Right kidney (tissue), 9 donors: Measurements from ENCODE around the gene KRTAP6-3.

Experiments
- DNase-seq: peaks from one replicate; pipeline ENCODE4 v3.0.0-alpha.2; 2016
- long read RNA-seq, 8 donors: transcript quantifications; one replicate each; lab custom pipeline, GENCODE V29; 2026

The KRTAP6-3 gene, protein sequence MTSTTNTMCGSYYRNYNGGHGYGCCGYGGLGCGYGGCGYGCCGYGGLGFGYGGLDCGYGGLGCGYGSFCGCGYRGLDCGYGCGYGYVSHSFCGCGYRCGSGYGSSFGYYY
- long read RNA-seq, donor 1, result 0 reads
- long read RNA-seq, donor 2, result 0 reads
- long read RNA-seq, donor 3, result 0 reads
- long read RNA-seq, donor 4, result 0 reads
- long read RNA-seq, donor 5, result 0 reads
- long read RNA-seq, donor 6, result 0 reads
- long read RNA-seq, donor 7, result 0 reads
- long read RNA-seq, donor 8, result 0 reads

DNA sequence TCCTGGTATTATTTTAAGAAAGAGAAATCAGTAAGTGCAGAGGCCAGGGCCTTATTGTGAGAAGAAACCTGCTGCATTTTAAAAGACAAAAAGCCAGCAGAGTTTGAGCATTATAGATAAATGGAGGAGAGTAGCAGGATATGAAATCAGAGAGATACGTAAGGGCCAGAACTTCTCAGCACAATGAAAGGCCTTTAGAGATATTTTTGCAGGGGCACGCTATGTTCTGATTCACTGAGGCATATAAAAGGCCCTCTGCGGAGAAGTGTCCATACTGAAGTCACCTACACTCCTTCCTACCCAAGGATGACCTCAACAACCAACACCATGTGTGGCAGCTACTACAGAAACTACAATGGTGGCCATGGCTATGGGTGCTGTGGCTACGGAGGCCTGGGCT, at the start of gene KRTAP6-3:
TSS of gene KRTAP6-3 (plus strand) at position 301 of the 400 bp plus-strand sequence. CDS start at position 307, 6 bp downstream.
- no peak for DNase-seq

DNA sequence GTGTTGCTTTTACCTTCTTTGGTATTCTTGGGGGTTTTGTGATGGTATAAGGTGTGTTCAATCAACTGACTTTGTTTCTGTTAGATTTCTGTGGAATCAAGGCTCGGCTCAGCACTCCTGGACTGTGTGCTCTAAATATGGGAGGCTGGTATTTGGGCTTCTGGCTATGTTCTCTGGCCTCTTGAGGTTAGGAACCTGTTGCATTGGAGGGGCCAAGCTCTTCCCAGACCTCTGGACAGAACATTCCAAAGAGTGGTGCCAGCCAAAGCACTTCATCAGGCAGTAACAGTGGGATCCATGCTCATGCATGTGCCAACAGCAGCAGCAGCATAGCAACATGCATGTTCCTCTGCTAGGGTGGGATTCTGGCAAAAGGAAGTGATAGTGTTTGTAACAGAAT, 39.5 kb upstream of the KRTAP6-3 start:
- no peak for DNase-seq

DNA sequence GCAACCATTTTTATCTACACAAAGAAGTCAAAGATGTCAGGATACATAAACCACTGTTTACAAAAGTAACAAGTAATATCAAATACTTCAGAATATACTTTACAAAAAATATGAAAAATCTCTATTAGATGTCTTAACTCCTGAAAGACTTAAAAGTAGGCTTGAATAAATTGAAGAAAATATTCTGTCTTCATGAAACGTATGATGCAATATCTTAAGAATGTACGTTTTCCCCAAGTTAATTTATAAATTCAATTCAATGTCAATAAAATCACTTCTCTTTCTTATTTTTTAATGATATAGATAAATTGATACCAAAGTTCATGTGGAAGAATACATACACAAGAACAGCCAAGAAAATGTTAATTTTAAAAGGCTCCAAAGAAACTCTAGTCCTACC, 37.1 kb upstream of the KRTAP6-3 start:
- DNase-seq, result no peak

DNA sequence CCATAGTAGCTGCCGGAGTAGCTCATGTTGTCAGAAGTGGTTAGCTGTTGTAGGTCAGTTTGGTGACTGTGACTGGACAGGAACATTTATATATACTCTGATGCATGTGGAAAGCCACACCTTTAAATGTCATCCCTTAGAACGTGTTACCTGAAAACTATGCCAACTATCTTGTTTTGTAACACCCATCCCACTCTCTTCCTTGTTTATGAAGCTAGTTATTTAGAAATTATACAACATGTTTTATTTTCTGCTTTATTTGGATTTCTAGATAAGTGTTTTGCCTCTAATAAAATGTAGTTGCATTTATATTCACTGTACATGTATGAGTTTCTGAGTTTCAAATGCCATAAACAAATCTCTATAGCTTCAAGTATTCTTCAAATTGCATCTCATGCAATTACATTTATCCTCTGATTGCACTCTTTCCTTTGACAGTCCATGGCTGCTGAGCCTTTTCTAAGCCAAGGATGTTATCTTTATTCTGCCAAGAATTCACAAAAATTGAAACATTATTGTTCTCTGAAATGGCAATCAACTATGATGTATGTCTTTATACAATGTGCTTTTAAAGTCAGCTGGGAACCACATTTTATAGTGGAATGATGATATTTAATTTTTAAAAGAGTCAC, 30.9 kb upstream of the KRTAP6-3 start, which contains the start of gene KRTAP19-7:
TSS of gene KRTAP19-7 (minus strand) at position 51 of the 632 bp plus-strand sequence. CDS start at position 26, 25 bp downstream.
- DNase-seq, result no peak

DNA sequence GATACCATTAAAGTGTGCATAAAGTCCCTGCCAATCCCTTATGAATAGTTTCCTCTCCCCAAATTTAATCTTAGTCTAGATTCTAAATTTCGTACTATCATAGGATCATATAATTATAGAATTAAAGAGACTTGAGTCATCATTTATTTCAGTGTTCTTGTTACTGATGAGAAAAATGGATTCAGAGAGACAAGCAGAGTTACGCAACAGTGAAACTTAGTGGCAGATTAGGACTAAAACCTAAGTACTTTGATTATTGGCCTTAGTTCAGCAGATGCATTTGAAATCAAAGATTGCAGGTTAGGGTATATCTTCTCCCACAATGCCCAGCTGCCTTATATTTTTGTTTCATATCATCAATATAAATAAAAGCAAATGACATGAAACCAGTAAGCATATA, 30.3 kb upstream of the KRTAP6-3 start:
- no peak for DNase-seq

DNA sequence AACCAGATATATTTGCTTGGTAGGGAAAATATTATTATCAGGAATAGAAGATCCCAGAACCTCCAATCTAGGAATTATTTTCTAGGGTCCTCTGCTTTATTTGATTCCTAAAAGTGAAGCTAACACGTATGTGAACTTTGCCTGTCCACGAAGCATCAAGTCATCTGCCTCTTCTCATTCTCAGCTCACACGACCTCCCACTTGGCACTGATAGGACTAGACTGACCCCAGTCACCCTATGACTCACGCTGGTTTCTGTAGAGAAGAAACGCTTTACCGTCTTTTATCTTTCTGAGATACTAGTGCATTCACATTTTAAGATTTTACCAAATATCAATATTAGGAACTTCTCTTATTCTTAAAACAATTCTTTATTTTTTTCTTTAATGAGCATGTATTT, 29.2 kb upstream of the KRTAP6-3 start:
- DNase-seq, result no peak

DNA sequence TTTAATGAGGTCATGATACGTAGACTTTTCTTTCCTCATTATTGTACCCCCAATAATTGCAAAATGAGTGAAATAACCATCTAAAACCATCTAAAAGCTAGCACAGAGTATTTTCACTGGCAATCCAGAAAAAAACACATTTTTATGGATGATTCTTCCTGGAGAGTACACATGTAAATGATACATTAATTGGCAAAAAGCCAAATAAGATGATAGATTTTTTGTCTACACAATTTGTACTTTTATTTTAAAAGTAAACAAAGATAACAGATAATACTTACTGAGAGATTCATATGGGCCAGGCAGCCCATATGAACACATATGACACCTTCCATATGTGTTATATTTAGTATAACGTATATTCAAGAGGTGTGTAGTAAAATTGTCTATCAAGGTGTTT, 28.6 kb upstream of the KRTAP6-3 start:
- no peak for DNase-seq

DNA sequence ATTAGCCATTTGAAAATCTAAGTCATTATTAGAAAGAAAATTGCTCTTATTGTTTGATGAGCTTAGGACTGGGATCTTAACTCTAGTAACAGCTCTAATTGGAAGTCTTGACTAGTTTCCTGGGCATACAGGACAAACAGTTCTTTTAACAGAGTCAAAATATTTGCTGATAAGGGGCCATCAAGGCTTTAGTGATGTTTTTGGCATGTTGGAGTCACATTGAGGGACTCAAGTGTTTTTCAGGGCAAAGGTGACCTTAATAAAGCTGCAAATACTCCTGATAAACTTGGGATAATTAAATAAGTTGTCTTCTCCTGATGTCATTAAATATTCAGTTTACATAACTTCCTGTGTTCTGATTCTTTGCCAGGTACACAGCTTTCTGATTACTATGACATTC, 24.6 kb upstream of the KRTAP6-3 start:
- DNase-seq, result no peak

DNA sequence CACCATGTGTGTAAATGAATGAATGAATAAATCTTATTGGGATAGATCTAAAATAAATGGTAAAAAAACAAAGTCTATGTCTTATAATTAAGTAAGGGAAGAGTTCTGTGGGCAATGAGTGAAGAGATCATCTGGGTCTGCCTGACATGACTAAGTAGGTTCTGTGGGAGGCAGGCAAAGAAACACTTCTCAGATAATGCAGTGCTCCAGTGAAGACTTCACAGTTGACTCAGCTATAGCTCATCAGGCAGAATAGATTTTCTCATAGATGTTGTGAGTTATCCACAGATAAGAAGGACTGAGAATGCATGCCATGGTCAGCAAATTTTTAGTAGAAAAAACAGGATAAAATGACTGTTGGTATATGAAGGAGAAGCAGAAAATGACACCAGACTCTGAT, 14.5 kb upstream of the KRTAP6-3 start:
- DNase-seq, result no peak

DNA sequence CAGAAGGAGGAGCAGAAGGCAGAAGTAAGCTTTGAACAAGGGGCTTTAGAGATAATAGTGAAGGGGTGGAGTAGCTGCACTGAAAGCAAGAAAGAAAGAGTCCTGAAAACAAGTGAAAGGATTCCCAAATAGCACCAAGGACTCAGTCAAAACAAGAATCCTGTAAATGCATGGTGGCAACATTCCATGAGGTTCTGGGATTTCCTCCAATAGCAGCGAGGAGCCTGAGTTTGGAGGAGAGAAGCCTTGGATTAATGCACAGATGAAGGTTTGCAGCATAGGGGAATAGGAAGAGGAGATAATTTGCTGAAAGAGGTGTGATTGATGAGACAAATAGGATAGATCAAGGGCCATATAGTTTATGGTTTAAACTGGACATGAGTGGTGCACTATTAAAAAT, 12.9 kb upstream of the KRTAP6-3 start:
- DNase-seq, result no peak

DNA sequence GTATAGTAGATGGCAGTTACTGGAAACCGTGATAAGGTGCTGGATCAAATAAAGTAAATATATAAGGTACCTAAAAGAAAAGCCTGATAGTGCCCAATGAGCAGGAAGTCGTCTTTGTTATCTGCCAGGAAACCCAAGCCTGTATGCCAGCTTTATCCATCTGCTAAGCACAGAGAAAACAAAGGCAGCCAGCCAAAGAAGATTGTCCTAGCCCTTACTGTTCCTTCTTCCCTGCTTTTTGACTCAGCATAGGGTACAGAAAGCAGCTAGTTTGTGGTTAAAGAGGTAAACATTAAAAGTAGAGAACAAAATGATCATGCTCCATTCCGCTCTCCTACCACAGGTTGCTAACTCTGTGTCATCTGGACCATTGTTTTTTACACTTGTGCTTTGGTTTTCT, 12.1 kb upstream of the KRTAP6-3 start:
- DNase-seq, result no peak

DNA sequence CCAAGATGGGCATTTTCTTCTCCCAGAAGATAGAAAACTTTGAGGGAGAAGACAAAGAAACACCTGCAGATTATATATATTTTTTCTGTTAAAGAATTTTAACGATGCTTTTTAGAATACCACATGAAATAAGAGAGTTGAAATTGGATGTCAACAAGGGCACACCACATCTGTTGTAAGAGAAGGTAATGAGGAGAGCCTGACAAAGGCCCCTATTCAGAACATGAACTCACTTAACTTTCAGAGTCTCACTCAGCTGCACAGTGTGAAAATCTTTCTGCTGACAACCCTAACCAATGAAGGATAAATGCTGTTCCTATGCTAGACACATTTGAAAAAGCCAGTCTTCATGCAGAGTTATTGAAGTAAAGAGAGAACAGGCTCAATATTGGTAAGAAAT, 9.4 kb upstream of the KRTAP6-3 start:
- no peak for DNase-seq

DNA sequence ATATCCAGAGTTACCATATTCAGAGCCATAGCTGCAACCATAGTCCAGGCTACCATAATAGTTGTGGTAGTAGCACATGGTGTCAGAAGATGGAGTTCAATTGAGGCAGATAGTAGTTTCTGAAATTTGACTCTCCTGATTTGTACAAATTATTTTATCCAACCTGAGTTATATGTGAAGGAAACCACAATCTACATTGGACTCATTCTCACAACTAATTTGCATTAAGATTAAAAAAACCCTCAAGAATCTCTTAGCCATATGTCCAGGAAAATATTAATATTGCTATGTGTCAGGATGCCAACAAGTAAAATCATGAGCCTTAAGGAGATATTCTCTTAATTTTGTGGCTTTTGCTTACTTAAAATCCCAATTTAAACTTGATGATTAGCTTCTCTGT, 1.9 kb upstream of the KRTAP6-3 start, which contains the start of gene KRTAP22-2:
TSS of gene KRTAP22-2 (minus strand) at position 101 of the 400 bp plus-strand sequence.
- DNase-seq, result no peak

DNA sequence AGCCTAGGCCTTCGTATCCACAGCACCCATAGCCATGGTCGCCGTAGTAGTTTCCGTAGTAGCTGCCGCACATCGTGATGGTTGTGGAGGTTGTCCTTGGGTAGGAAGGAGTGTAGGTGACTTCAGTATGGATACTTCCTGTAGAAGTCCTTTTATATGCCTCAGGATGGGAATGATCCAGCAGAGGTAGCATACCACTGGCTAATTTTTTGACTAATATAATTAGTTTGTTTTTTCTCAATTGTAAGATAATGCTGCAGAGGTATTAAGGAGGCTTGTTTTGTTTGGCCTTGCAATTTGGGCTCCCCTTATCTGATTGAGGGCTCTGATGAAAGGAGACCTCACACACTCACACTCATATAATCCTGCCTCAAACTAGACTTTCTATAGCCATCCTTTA, 6.6 kb downstream of the KRTAP6-3 start, which contains the start of gene KRTAP6-2:
TSS of gene KRTAP6-2 (minus strand) at position 101 of the 400 bp plus-strand sequence. CDS start at position 73, 28 bp downstream.
- no peak for DNase-seq

DNA sequence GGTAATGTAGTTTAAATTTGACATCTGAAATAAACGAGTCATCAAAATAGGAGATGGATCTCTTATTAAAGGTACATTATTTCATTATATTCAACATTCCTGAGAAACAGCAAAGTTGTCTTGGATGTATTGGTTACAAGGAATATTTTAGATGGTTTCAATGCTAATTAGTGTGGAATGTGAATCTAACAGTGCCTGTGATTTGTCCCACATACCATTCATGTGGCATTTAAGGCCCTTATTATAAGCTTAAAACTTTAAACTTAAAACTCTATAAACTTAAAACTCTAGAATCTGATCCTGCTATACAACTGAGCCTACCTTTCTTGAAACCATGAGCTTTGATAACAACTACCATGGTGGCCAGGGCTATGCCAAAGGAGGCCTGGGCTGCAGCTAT, 8.5 kb downstream of the KRTAP6-3 start, which contains the start of gene KRTAP22-1:
TSS of gene KRTAP22-1 (plus strand) at position 301 of the 400 bp plus-strand sequence.
- DNase-seq, result no peak

DNA sequence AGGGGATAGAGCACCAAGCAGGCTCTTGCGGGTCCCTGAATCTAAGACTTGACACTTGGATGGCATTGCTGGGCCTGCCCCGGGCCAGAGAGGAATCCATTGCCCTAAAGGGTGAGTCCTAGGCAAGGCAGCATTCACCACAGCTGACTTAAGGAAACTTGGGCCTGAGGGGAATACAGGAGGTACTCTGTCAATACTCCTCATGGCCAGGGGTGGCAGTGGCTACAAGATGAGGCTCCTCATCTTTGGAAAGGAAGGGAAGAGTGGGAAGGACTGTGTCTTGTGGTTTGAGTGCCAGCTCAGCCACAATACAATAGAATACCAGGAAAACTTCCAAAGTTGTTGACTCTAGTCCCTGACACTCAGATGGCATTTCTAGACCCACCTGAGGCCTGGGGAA, 13.7 kb downstream of the KRTAP6-3 start:
- no peak for DNase-seq

DNA sequence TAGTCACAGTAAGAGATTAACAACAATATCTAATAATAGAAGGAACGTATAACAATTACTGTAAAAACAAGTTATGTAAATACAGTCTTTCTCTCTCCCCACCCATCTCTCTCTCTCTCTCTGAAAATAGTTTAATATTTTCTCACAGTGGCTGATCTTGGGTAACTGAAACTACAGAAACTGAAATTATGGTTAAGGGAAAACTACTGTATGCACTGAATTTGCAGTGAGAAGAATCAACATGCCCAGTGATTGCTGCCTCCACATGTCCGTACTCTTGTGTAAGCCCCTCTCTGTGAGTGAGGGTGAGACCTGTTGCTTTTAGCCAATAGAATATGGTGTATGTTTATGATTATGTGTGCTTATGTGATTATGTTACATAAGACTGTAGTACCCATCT, 19.9 kb downstream of the KRTAP6-3 start:
- DNase-seq, result no peak

DNA sequence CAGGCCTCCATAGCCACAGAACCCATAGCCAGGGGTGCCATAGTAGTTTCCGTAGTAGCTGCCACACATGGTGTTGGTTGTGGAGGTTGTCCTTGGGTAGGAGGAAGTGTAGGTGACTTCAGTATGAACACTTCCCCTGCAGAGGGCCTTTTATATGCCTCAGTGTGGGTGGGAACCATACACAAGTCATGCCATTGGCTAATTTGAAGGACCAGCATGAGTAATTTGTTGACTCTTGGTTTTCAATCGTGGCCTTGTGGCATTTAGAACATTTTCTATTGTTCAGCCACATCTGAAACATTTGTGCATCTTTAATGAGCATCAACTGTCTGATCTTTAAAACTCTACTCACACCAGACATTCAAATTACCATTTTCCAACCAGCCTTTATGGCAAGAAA, 21.6 kb downstream of the KRTAP6-3 start, which contains the start of gene KRTAP6-1:
TSS of gene KRTAP6-1 (minus strand) at position 95 of the 400 bp plus-strand sequence. CDS start at position 69, 26 bp downstream.
- DNase-seq, result no peak

DNA sequence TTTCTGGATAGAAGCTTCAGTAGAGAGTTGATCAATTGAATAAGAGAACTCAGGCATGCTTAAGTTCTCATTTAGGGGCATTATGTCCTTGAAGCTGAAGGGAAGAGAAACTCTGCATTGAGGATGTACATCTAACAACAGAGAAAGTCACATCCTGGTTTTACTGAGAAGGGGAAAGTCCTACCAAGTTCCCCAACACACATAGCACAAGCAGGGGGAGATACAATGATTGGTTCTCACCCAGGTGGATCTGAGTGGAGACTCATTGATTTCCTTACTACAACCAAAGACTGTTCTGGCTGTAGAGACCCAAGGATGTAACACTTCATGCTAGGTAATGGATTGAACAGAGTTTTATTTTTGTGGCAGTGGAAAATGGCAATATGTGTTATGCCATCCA, 23.0 kb downstream of the KRTAP6-3 start:
- no peak for DNase-seq

DNA sequence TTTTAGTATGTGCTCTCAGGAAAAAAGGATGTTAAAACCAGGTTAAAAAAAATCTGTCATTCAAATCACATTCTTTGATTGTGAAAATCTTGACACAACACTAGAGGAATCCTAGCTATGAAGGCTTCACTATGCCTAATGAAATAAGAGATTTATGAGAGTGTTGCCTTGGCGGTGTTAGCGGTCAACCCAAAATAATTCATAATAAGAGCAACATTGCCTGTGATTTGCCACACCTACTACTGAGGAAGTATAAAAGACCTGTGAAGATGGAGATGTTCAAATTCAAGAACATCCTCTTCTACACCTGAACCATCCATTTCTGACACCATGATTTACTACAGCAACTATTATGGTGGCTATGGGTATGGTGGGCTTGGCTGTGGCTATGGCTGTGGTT, 23.9 kb downstream of the KRTAP6-3 start, which contains the start of gene KRTAP20-1:
TSS of gene KRTAP20-1 (plus strand) at position 301 of the 400 bp plus-strand sequence. CDS start at position 331, 30 bp downstream.
- DNase-seq, result no peak

DNA sequence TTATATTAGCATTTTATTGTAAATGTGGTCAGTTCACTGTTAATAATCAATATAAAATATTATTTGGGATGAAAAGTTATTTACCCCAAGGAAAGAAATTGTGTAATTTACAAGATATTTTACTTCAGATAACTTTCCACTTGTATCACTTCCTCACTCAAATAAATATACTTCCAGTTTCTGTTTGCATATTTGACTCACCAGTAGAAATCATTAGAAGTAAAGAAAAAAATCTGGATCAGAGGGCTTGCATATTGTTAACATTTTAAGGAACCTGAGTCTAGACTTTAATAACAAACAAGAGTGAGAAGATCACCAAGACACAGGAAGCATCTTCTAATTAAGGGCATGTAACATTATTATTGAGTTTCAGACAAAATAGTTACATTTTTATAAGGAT, 27.8 kb downstream of the KRTAP6-3 start:
- no peak for DNase-seq

DNA sequence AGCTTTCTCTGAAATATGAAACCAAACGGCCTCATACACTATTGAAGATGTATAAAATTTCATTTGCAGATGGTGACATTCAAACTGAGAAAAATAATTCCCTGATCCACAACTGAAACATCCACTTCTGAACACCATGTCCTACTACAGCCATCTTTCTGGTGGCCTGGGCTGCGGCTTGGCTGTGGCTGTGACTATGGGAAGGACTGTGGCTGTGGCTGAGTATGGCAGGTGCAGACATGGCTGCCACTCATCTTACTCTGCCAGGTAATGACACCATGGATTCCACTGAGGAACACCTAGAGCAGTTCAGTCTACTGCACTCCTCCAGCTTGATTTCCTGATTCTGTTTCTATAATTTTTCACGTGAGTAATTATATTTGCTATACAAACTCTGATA, 28.3 kb downstream of the KRTAP6-3 start, which contains the start of gene KRTAP20-4:
TSS of gene KRTAP20-4 (plus strand) at position 106 of the 400 bp plus-strand sequence.
- no peak for DNase-seq

DNA sequence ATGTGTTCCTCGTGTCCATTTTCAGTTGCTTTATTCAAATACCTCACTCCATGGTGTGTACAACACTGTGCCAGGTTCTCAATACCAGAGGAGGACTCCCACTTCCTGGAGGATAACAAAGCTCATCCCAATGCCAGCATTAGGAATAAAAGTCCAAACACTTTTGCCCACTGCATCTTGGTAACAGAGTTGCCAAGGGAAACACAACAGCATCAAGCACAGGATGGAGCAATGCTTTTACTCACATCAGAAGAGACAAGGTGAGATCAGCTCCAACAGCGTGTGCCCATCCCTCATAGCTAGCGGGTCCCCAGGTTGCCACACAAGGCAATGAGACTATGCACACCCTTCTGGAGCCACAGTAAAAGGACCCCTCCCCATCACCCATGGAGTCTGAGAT, 31.1 kb downstream of the KRTAP6-3 start:
- DNase-seq, result no peak
